PC-3 (cell line): ENCODE results near the gene FBLN5. TPM values are rescaled to one million over a fixed set of nuclear protein-coding genes. Genes with fewer than 3 reads are reported as not detected.

Experiments
- ATAC-seq: fragments of 200-7000 bp; cut with Tn5 transposase; 2 replicates; pipeline ENCODE4 v1.9.1; 2020; ENCODE audit warnings: mild to moderate bottlenecking, moderate library complexity
- Bru-seq: library from RNA; stranded (reverse); fragments of 400-500 nt; gene quantifications from one replicate; lab custom pipeline; 2021; lab: Mats Ljungman, UMichigan
- BruChase-seq, 2 experiments: library from RNA; stranded (reverse); fragments of 400-500 nt; gene quantifications; one replicate each; lab custom pipeline; 2021; lab: Mats Ljungman, UMichigan
- BruUV-seq: library from RNA; stranded (reverse); fragments of 400-500 nt; replicated peaks from 2 replicates; lab custom pipeline; 2021; lab: Mats Ljungman, UMichigan
- CTCF ChIA-PET: fragments of 300-600 bp; sonication (Branson Sonifier 250); formaldehyde crosslinking; loops from one replicate; lab custom pipeline; 2022; ENCODE audit warnings: antibody characterized with exemption; lab: Charles Lee
- POLR2A ChIA-PET: fragments of 300-600 bp; sonication (Branson Sonifier 250); formaldehyde crosslinking; loops from one replicate; lab custom pipeline; 2022; ENCODE audit warnings: antibody characterized with exemption; ENCODE audit not compliant: unreplicated experiment; lab: Charles Lee
- DNase-seq: peaks from one replicate; pipeline ENCODE4 v3.0.0-alpha.2; 2015
- H2AFZ ChIP-seq: fragments of 300-600 bp; sonication (generic); 2 replicates; pipeline ENCODE4 v1.6.0; 2016; ENCODE audit warnings: antibody characterized with exemption, low read length
- H3F3A ChIP-seq: fragments of 300-600 bp; sonication (generic); one replicate; pipeline ENCODE4 v1.6.0; 2017; ENCODE audit warnings: antibody characterized with exemption, low read length, control low read depth, mild to moderate bottlenecking; ENCODE audit not compliant: unreplicated experiment
- H3K27ac ChIP-seq: fragments of 300-600 bp; sonication (generic); 2 replicates; pipeline ENCODE4 v1.5.1; 2016; ENCODE audit warnings: mild to moderate bottlenecking, low read length
- H3K27me3 ChIP-seq: fragments of 300-600 bp; sonication (generic); 2 replicates; pipeline ENCODE4 v1.6.1; 2016; ENCODE audit warnings: low read length, mixed read lengths
- H3K36me3 ChIP-seq: fragments of 300-600 bp; sonication (generic); 2 replicates; pipeline ENCODE4 v1.6.1; 2016; ENCODE audit warnings: low read depth, mixed run types, low read length, mixed read lengths
- H3K4me1 ChIP-seq: fragments of 300-600 bp; sonication (generic); 2 replicates; pipeline ENCODE4 v1.5.1; 2016; ENCODE audit warnings: low read length; ENCODE audit not compliant: insufficient read depth
- H3K4me2 ChIP-seq: fragments of 300-600 bp; sonication (generic); 2 replicates; pipeline ENCODE4 v1.6.0; 2016; ENCODE audit warnings: low read length
- H3K4me3 ChIP-seq: fragments of 300-600 bp; sonication (generic); 2 replicates; pipeline ENCODE4 v1.5.1; 2016; ENCODE audit warnings: mild to moderate bottlenecking, low read length, mixed read lengths
- H3K79me2 ChIP-seq: fragments of 300-600 bp; sonication (generic); 2 replicates; pipeline ENCODE4 v1.6.1; 2017; ENCODE audit warnings: low read length, mixed read lengths
- H3K9ac ChIP-seq: fragments of 300-600 bp; sonication (generic); 2 replicates; pipeline ENCODE4 v1.6.0; 2016; ENCODE audit warnings: mild to moderate bottlenecking, low read length
- H3K9me2 ChIP-seq: fragments of 300-600 bp; sonication (generic); replicated peaks from 2 replicates; pipeline ENCODE4 v1.6.1; 2016; ENCODE audit warnings: mixed run types, low read length, mixed read lengths
- H3K9me3 ChIP-seq: fragments of 300-600 bp; sonication (generic); 2 replicates; pipeline ENCODE4 v1.6.1; 2016; ENCODE audit warnings: low read length, mixed read lengths
- H4K20me1 ChIP-seq: fragments of 300-600 bp; sonication (generic); 2 replicates; pipeline ENCODE4 v1.6.1; 2016; ENCODE audit warnings: low read length, mixed read lengths
- CTCF ChIP-seq: fragments of 300-600 bp; sonication (generic); conservative IDR thresholded peaks from 2 replicates; pipeline ENCODE4 v1.5.1; 2017; ENCODE audit warnings: antibody characterized with exemption, low read depth, mild to moderate bottlenecking, low read length
- EZH2 ChIP-seq: fragments of 300-600 bp; sonication (generic); IDR thresholded peaks from one replicate; pipeline ENCODE4 v1.6.1; 2017; ENCODE audit warnings: antibody characterized with exemption, mild to moderate bottlenecking, low read length; ENCODE audit not compliant: unreplicated experiment
- EZH2phosphoT487 ChIP-seq: fragments of 300-600 bp; sonication (generic); IDR thresholded peaks from 2 replicates; pipeline ENCODE4 v1.6.1; 2018; ENCODE audit warnings: mild to moderate bottlenecking, antibody characterized with exemption, low read length, borderline replicate concordance
- intact Hi-C: fragments of 100-400 bp; cut with micrococcal nuclease; formaldehyde crosslinking; loops from 2 replicates; pipeline ENCODE4 v1.9.0; 2023
- long read RNA-seq: library from polyadenylated mRNA; unstranded; transcript quantifications from one replicate; pipeline ENCODE4 v2.0.0, GENCODE V29; 2021; ENCODE audit not compliant: unreplicated experiment
- total RNA-seq: library from RNA; depleted of rRNA; stranded (reverse); fragments of >200 nt; gene quantifications from 2 replicates; pipeline ENCODE4 v1.2.3, GENCODE V29; 2014; rRNA removed

The FBLN5 gene
- total RNA-seq (0.17 and 0.58 TPM in 2 replicates), Bru-seq, nascent RNA (percentile 4 among the genes with signal in this experiment), BruChase-seq, experiment 1, labeled RNA remaining after a 6-hour chase (percentile 21 among the genes with signal in this experiment), BruChase-seq, experiment 2, labeled RNA remaining after a 2-hour chase (percentile 30 among the genes with signal in this experiment)
- long read RNA-seq: 0 reads

- Histone ChIP-seq H3K4me1 (no peaks in the 10 kb centered on the region), H4K20me1 (no peaks in the 10 kb centered on the region), H3K4me3 (0 out of 2 replicates have a peak within 1 kb of the TSS, but pooled peaks have one; percentile 30), H3K9me2 (no peaks in the 10 kb centered on the region), H3K27me3 (peaks cover 22% of the 10 kb centered on the region), H3K36me3 (no peaks in the 10 kb centered on the region), H3K27ac (no peak within 1 kb of the TSS), H2AFZ (peak within 1 kb of the TSS; percentile 42; the same call in 1 of the 2 replicates), H3K79me2 (no peaks in the 10 kb centered on the region), H3K9ac (no peak within 1 kb of the TSS), H3K4me2 (peak within 1 kb of the TSS; percentile 37; the same call in 1 of the 2 replicates), H3F3A (no peaks in the 10 kb centered on the region), H3K9me3 (no peaks in the 10 kb centered on the region)
- POLR2A ChIA-PET: no interaction called here
- CTCF ChIA-PET: no interaction called here
- intact Hi-C loops: no loop called here
- DNase-seq (no peak), ATAC-seq (no peak; the same call in 1 of the 2 replicates)
- no TSS peak for BruUV-seq
- no peak for TF ChIP-seq CTCF
- TF ChIP-seq EZH2: no peak
- no peak for TF ChIP-seq EZH2phosphoT487
Observed at GRCh38 chr14:91947475-91948184, at the start of gene FBLN5. Gene FBLN5 (minus strand): TSS chr14:91947694. CDS start chr14:91947229, 465 bp downstream.

- no peak overlapping the region for H3K4me3 ChIP-seq
- intact Hi-C loops: loop anchor here (5.0 kb wide), 1 partner anchor 345 kb away; no protein-coding TSS in a partner anchor
Observed at GRCh38 chr14:91996948-91997371, 49.5 kb upstream of the FBLN5 start.

More at GRCh38 chr14:91996948-91997371, 49.5 kb upstream of the FBLN5 start:
- ChIA-PET POLR2A (no interaction called here), CTCF (interaction anchor here (0.6 to 1.2 kb wide), 10 partner anchors 12 to 1153 kb away, joined by 3 to 7 read pairs (median 4); no protein-coding TSS in a partner anchor)
- no peaks in the 10 kb centered on the region for H3K27me3 ChIP-seq
- TSS peak; percentile 25 for BruUV-seq
- no peaks in the 10 kb centered on the region for H3K9me2 ChIP-seq
- DNase-seq: peak; percentile 57
- H3K27ac ChIP-seq: peak overlapping the region; percentile 37
- H3K79me2 ChIP-seq: no peaks in the 10 kb centered on the region
- peak; percentile 86 for ATAC-seq
- peaks cover 9% of the 10 kb centered on the region; the same call in 1 of the 2 replicates for H3K4me1 ChIP-seq
- H3K36me3 ChIP-seq: peaks cover 9% of the 10 kb centered on the region; the same call in 1 of the 2 replicates
- TF ChIP-seq CTCF (peak; percentile 83), EZH2 (no peak)
- peak overlapping the region; percentile 21; the same call in 1 of the 2 replicates for H3K4me2 ChIP-seq
- peak overlapping the region; percentile 32; the same call in 1 of the 2 replicates for H2AFZ ChIP-seq
- no peaks in the 10 kb centered on the region for H3K9me3 ChIP-seq
- H3K9ac ChIP-seq: no peak overlapping the region
- H3F3A ChIP-seq: no peaks in the 10 kb centered on the region
- H4K20me1 ChIP-seq: no peaks in the 10 kb centered on the region
